HepG2 (cell line): ENCODE data around the gene IGF2. TPM values are rescaled to one million over a fixed set of nuclear protein-coding genes. Genes with fewer than 3 reads are reported as not detected.

Source experiments
- ATAC-seq: fragments of 200-7000 bp; cut with Tn5 transposase; 3 replicates; pipeline ENCODE4 v1.9.1; 2020; ENCODE audit warnings: mild to moderate bottlenecking, moderate library complexity
- BruUV-seq: library from RNA; stranded (reverse); fragments of 400-500 nt; replicated peaks from 2 replicates; lab custom pipeline; 2021; lab: Mats Ljungman, UMichigan
- CTCF ChIA-PET: fragments of 300-600 bp; formaldehyde crosslinking; extraction: SDS; loops from one replicate; lab custom pipeline; 2021; ENCODE audit warnings: low total read pairs, inconsistent platforms, low intra/inter-chr PET ratio; lab: Yijun Ruan, JAX
- POLR2A ChIA-PET: fragments of 350-600 bp; sonication (Branson Sonifier 250); formaldehyde crosslinking; loops from one replicate; lab custom pipeline; 2020; ENCODE audit warnings: antibody characterized with exemption, inconsistent platforms; lab: Yijun Ruan, JAX
- DNase-seq: peaks from one replicate; pipeline ENCODE4 v3.0.0-alpha.2; 2015; ENCODE audit warnings: low spot score
- FAIRE-seq: peaks from 3 replicates; lab custom pipeline; 2011; peaks lifted over from hg19 to GRCh38; lab: Jason Lieb, UNC
- H2AFZ ChIP-seq: one replicate; pipeline ENCODE4 v1.6.1; 2011; ENCODE audit warnings: low read length, inconsistent platforms
- H3K27ac ChIP-seq: fragments of 300-600 bp; 3 replicates; pipeline ENCODE4 v1.8.0; 2011; ENCODE audit warnings: mixed run types, mild to moderate bottlenecking, mixed read lengths, low read length, inconsistent platforms; ENCODE audit not compliant: insufficient read depth; ENCODE audit errors: extremely low read length
- H3K27me3 ChIP-seq, 2 experiments: fragments of 200-600 bp in 1 of 2; 2 replicates in 1 of 2; 3 replicates in 1 of 2; pipeline versions ENCODE4 v1.6.0 to v1.8.0; 2011; ENCODE audit warnings: low read length in 2 of 2, mild to moderate bottlenecking in 2 of 2, moderate library complexity in 2 of 2, inconsistent platforms in 1 of 2; ENCODE audit not compliant: insufficient read depth in 2 of 2, control insufficient read depth in 1 of 2
- H3K36me3 ChIP-seq, 2 experiments: fragments of 200-600 bp in 1 of 2; replicated peaks in 1 of 2; 2 replicates in 1 of 2; 3 replicates in 1 of 2; pipeline versions ENCODE4 v1.5.1 to v1.8.0; 2011; ENCODE audit warnings: low read length in 2 of 2, inconsistent platforms in 1 of 2; ENCODE audit not compliant: insufficient read depth in 2 of 2, control insufficient read depth in 1 of 2
- H3K4me1 ChIP-seq: 2 replicates; pipeline ENCODE4 v1.5.1; 2012; ENCODE audit warnings: low read length, inconsistent platforms; ENCODE audit not compliant: insufficient read depth
- H3K4me2 ChIP-seq: 2 replicates; pipeline ENCODE4 v1.6.0; 2011; ENCODE audit warnings: low read depth, low read length, inconsistent platforms
- H3K4me3 ChIP-seq, 3 experiments: fragments of 200-600 bp in 1 of 3; sonication (generic), shearing (Covaris generic) in 1 of 3; replicated peaks in 1 of 3; 2 replicates each; pipeline ENCODE4 v1.5.1; 2011 to 2016; ENCODE audit warnings: low read length in 3 of 3, inconsistent platforms in 2 of 3, low read depth in 2 of 3, mild to moderate bottlenecking in 2 of 3, control low read depth in 1 of 3, mixed read lengths in 1 of 3; ENCODE audit not compliant: insufficient read depth in 1 of 3
- H3K79me2 ChIP-seq: one replicate; pipeline ENCODE4 v1.6.1; 2011; ENCODE audit warnings: low read length, inconsistent platforms; ENCODE audit not compliant: insufficient read depth
- H3K9ac ChIP-seq: 2 replicates; pipeline ENCODE4 v1.6.0; 2011; ENCODE audit warnings: mild to moderate bottlenecking, low read depth, low read length, inconsistent platforms; ENCODE audit not compliant: insufficient read depth
- H3K9me3 ChIP-seq: 2 replicates; pipeline ENCODE4 v1.5.1; 2012; ENCODE audit warnings: mild to moderate bottlenecking, low read length
- H4K20me1 ChIP-seq: 2 replicates; pipeline ENCODE4 v1.6.0; 2011; ENCODE audit warnings: inconsistent platforms, mild to moderate bottlenecking, low read length, moderate library complexity; ENCODE audit not compliant: insufficient read depth
- FOSL2 ChIP-seq: sonication (generic); formaldehyde crosslinking; IDR thresholded peaks from 2 replicates; pipeline ENCODE4 v1.4.0; 2020; ENCODE audit warnings: missing genetic modification reagents
- MED1 ChIP-seq: sonication (generic); formaldehyde crosslinking; IDR thresholded peaks from 2 replicates; pipeline ENCODE4 v1.4.0; 2020; ENCODE audit warnings: missing genetic modification reagents
- RBAK ChIP-seq: sonication (generic); formaldehyde crosslinking; IDR thresholded peaks from 2 replicates; pipeline ENCODE4 v1.5.1; 2020; ENCODE audit warnings: mild to moderate bottlenecking, missing genetic modification reagents
- RFX3 ChIP-seq: IDR thresholded peaks from 2 replicates; pipeline ENCODE4 v1.6.1; 2016; ENCODE audit warnings: missing biosample characterization, missing genetic modification reagents
- ZNF317 ChIP-seq: sonication (generic); formaldehyde crosslinking; IDR thresholded peaks from 2 replicates; pipeline ENCODE4 v1.5.0; 2020; ENCODE audit warnings: mild to moderate bottlenecking, missing genetic modification reagents
- WGBS: methylation state at CpG from one replicate; pipeline ENCODE4 v1.1.6; 2017; ENCODE audit warnings: low lambda C conversion rate; 5-methylcytosine and 5-hydroxymethylcytosine counted together
- in situ Hi-C: cut with HindIII; loops from 2 replicates; pipeline ENCODE4 v1.10.0; 2017; ENCODE audit warnings: low pct_unique_long_range_greater_than_20kb; ENCODE audit not compliant: extremely low pct_ligation_motif_present
- intact Hi-C: fragments of 100-400 bp; cut with micrococcal nuclease; formaldehyde crosslinking; loops from one replicate; pipeline ENCODE4 v1.10.0; 2022; ENCODE audit not compliant: unreplicated experiment
- polyA plus RNA-seq, 8 experiments: library from polyadenylated mRNA; depleted of rRNA in 3 of 8; stranded (reverse) in 7 of 8; unstranded in 1 of 8; fragments of >200 nt; fragmentation: Illumina TruSeq in 4 of 8; extraction: Trizol in 4 of 8; gene quantifications; 2 replicates each; pipeline versions ENCODE4 v1.2.1 to v1.2.3, GENCODE V29; 2011 to 2016; ENCODE audit warnings: low read depth in 4 of 8, missing spikeins in 1 of 8, mixed read lengths in 1 of 8; ENCODE audit not compliant: insufficient read depth in 1 of 8
- total RNA-seq, 5 experiments: library from RNA; depleted of rRNA; stranded (reverse); fragments of >200 nt; fragmentation: Illumina TruSeq; extraction: Trizol; gene quantifications; 2 replicates each; pipeline ENCODE4 v1.2.3, GENCODE V29; 2016; ENCODE audit warnings: low read depth in 1 of 5
- TF ChIP-seq, protein P1 (sequence below): sonication (generic); formaldehyde crosslinking; IDR thresholded peaks from 2 replicates; pipeline ENCODE4 v1.5.0; 2020; ENCODE audit warnings: mild to moderate bottlenecking, missing genetic modification reagents, borderline replicate concordance
- TF ChIP-seq, protein P2 (sequence below): sonication (generic); formaldehyde crosslinking; IDR thresholded peaks from 2 replicates; pipeline ENCODE4 v1.4.0; 2020; ENCODE audit warnings: mild to moderate bottlenecking, missing genetic modification reagents
- TF ChIP-seq, protein P3 (sequence below): sonication (generic); formaldehyde crosslinking; IDR thresholded peaks from 2 replicates; pipeline ENCODE4 v1.5.0; 2020; ENCODE audit warnings: mild to moderate bottlenecking, missing genetic modification reagents, borderline replicate concordance

Gene IGF2
- total and polyA plus RNA-seq, 2 of the 13 experiments (the other 11 are each of a cell fraction or from before 2014, with no cell fraction given): 79.1 to 254 TPM

DNA sequence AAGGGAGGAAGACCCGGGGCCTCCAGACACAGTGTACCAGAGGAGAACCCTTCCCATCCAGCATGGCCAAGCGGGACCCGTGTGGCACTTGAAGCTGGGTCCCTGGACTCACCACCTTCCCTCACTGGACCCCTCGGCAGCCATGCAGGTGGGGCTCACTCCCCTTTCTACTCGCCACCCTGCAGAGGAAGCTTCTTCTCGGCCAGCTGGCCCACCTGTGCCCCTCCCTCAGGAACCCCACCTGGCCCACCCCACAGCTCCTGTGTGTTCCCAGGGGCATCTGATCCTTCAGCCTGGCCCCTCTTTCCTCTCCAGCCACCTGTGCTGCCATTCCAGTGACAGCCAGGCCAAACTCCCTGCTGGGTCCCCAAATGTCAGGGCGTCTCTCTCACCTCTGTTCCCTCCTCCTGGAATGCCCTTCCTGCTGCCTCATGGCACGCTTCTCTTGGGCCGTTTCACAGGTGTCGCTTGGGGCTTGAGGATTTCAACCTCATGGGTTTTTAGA is 38.0 kb downstream of the IGF2 start:
- CTCF ChIA-PET: no interaction called here
- no peaks in the 10 kb centered on the region for H3K27me3 ChIP-seq
- BruUV-seq: no TSS peak
- no peak overlapping the region; a peak in 1 of 6 replicates for H3K4me3 ChIP-seq
- in situ Hi-C loops (no loop called here), intact Hi-C loops (no loop called here)
- no peaks in the 10 kb centered on the region for H3K79me2 ChIP-seq
- FAIRE-seq (no peak), ATAC-seq (no peak), DNase-seq (no peak)
- WGBS: 92% methylated on average over 10 of the region's 10 CpGs
- no peak overlapping the region for H2AFZ ChIP-seq
- H3K9me3 ChIP-seq: no peaks in the 10 kb centered on the region
- no peak overlapping the region for H3K9ac ChIP-seq
- POLR2A ChIA-PET: interaction anchor here (1.0 to 1.5 kb wide), 2 partner anchors 36 to 113 kb away, joined by 5 read pairs; no protein-coding TSS in a partner anchor
- no peaks in the 10 kb centered on the region for H3K36me3 ChIP-seq
- no peak overlapping the region for H3K4me2 ChIP-seq
- H4K20me1 ChIP-seq: no peaks in the 10 kb centered on the region
- H3K4me1 ChIP-seq: peaks cover 94% of the 10 kb centered on the region
- no peak overlapping the region for H3K27ac ChIP-seq
- TF ChIP-seq FOSL2 (CRISPR knock-in tag) (no peak), ZNF317 (CRISPR knock-in tag) (no peak), RBAK (CRISPR knock-in tag) (no peak), MED1 (CRISPR knock-in tag) (no peak), RFX3 (CRISPR knock-in tag) (no peak)
- TF ChIP-seq, protein P1, sequence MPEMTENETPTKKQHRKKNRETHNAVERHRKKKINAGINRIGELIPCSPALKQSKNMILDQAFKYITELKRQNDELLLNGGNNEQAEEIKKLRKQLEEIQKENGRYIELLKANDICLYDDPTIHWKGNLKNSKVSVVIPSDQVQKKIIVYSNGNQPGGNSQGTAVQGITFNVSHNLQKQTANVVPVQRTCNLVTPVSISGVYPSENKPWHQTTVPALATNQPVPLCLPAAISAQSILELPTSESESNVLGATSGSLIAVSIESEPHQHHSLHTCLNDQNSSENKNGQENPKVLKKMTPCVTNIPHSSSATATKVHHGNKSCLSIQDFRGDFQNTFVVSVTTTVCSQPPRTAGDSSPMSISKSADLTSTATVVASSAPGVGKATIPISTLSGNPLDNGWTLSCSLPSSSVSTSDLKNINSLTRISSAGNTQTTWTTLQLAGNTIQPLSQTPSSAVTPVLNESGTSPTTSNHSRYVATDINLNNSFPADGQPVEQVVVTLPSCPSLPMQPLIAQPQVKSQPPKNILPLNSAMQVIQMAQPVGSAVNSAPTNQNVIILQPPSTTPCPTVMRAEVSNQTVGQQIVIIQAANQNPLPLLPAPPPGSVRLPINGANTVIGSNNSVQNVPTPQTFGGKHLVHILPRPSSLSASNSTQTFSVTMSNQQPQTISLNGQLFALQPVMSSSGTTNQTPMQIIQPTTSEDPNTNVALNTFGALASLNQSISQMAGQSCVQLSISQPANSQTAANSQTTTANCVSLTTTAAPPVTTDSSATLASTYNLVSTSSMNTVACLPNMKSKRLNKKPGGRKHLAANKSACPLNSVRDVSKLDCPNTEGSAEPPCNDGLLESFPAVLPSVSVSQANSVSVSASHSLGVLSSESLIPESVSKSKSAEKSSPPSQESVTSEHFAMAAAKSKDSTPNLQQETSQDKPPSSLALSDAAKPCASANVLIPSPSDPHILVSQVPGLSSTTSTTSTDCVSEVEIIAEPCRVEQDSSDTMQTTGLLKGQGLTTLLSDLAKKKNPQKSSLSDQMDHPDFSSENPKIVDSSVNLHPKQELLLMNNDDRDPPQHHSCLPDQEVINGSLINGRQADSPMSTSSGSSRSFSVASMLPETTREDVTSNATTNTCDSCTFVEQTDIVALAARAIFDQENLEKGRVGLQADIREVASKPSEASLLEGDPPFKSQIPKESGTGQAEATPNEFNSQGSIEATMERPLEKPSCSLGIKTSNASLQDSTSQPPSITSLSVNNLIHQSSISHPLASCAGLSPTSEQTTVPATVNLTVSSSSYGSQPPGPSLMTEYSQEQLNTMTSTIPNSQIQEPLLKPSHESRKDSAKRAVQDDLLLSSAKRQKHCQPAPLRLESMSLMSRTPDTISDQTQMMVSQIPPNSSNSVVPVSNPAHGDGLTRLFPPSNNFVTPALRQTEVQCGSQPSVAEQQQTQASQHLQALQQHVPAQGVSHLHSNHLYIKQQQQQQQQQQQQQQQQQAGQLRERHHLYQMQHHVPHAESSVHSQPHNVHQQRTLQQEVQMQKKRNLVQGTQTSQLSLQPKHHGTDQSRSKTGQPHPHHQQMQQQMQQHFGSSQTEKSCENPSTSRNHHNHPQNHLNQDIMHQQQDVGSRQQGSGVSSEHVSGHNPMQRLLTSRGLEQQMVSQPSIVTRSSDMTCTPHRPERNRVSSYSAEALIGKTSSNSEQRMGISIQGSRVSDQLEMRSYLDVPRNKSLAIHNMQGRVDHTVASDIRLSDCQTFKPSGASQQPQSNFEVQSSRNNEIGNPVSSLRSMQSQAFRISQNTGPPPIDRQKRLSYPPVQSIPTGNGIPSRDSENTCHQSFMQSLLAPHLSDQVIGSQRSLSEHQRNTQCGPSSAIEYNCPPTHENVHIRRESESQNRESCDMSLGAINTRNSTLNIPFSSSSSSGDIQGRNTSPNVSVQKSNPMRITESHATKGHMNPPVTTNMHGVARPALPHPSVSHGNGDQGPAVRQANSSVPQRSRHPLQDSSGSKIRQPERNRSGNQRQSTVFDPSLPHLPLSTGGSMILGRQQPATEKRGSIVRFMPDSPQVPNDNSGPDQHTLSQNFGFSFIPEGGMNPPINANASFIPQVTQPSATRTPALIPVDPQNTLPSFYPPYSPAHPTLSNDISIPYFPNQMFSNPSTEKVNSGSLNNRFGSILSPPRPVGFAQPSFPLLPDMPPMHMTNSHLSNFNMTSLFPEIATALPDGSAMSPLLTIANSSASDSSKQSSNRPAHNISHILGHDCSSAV (CRISPR knock-in tag): no peak
- TF ChIP-seq, protein P2, sequence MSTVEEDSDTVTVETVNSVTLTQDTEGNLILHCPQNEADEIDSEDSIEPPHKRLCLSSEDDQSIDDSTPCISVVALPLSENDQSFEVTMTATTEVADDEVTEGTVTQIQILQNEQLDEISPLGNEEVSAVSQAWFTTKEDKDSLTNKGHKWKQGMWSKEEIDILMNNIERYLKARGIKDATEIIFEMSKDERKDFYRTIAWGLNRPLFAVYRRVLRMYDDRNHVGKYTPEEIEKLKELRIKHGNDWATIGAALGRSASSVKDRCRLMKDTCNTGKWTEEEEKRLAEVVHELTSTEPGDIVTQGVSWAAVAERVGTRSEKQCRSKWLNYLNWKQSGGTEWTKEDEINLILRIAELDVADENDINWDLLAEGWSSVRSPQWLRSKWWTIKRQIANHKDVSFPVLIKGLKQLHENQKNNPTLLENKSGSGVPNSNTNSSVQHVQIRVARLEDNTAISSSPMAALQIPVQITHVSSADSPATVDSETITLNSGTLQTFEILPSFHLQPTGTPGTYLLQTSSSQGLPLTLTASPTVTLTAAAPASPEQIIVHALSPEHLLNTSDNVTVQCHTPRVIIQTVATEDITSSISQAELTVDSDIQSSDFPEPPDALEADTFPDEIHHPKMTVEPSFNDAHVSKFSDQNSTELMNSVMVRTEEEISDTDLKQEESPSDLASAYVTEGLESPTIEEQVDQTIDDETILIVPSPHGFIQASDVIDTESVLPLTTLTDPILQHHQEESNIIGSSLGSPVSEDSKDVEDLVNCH (CRISPR knock-in tag): no peak
- TF ChIP-seq, protein P3, sequence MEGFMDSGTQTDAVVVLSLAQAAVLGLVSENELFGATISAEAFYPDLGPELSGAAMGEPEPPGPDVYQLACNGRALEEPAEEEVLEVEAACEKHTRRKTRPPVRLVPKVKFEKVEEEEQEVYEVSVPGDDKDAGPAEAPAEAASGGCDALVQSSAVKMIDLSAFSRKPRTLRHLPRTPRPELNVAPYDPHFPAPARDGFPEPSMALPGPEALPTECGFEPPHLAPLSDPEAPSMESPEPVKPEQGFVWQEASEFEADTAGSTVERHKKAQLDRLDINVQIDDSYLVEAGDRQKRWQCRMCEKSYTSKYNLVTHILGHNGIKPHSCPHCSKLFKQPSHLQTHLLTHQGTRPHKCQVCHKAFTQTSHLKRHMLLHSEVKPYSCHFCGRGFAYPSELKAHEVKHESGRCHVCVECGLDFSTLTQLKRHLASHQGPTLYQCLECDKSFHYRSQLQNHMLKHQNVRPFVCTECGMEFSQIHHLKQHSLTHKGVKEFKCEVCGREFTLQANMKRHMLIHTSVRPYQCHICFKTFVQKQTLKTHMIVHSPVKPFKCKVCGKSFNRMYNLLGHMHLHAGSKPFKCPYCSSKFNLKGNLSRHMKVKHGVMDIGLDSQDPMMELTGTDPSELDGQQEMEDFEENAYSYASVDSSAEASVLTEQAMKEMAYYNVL: no peak
